PC-9 (cell line): ENCODE data around the gene C1orf74. TPM values are rescaled to one million over a fixed set of nuclear protein-coding genes. Genes with fewer than 3 reads are reported as not detected.

Experiments used
- BruUV-seq: library from RNA; stranded (reverse); fragments of 400-500 nt; replicated peaks from 2 replicates; lab custom pipeline; 2021; lab: Mats Ljungman, UMichigan
- CTCF ChIA-PET: fragments of 300-600 bp; sonication (Branson Sonifier 250); formaldehyde crosslinking; loops from one replicate; lab custom pipeline; 2022; ENCODE audit warnings: antibody characterized with exemption; lab: Charles Lee
- POLR2A ChIA-PET: fragments of 300-600 bp; sonication (Branson Sonifier 250); formaldehyde crosslinking; loops from one replicate; lab custom pipeline; 2022; ENCODE audit warnings: antibody characterized with exemption; ENCODE audit not compliant: unreplicated experiment; lab: Charles Lee
- DNase-seq, 2 experiments: peaks; one replicate each; pipeline versions ENCODE4 v3.0.0 to v3.0.0-alpha.2; 2015 to 2022; ENCODE audit warnings: mixed read lengths in 1 of 2
- H2AFZ ChIP-seq: fragments of 200-600 bp; sonication (generic); 2 replicates; pipeline ENCODE4 v1.8.1; 2017; ENCODE audit warnings: antibody characterized with exemption
- H3F3A ChIP-seq: fragments of 200-600 bp; sonication (generic); 2 replicates; pipeline ENCODE4 v1.8.1; 2017; ENCODE audit warnings: antibody characterized with exemption, mild to moderate bottlenecking, low read depth; ENCODE audit not compliant: insufficient read depth
- H3K27ac ChIP-seq: fragments of 200-600 bp; sonication (generic); 2 replicates; pipeline ENCODE4 v1.6.1; 2016; ENCODE audit warnings: mixed run types
- H3K27me3 ChIP-seq: fragments of 200-600 bp; sonication (generic); 2 replicates; pipeline ENCODE4 v1.6.1; 2016; ENCODE audit warnings: low read depth, mixed run types; ENCODE audit not compliant: insufficient read depth
- H3K36me3 ChIP-seq: fragments of 200-600 bp; sonication (generic); 2 replicates; pipeline ENCODE4 v1.6.1; 2016; ENCODE audit warnings: low read depth, mixed run types
- H3K4me1 ChIP-seq: fragments of 200-600 bp; sonication (generic); replicated peaks from 2 replicates; pipeline ENCODE4 v1.6.1; 2016; ENCODE audit warnings: mixed run types; ENCODE audit not compliant: insufficient read depth
- H3K4me2 ChIP-seq: fragments of 200-600 bp; sonication (generic); 2 replicates; pipeline ENCODE4 v1.6.1; 2017; ENCODE audit warnings: mixed run types
- H3K4me3 ChIP-seq: fragments of 200-600 bp; sonication (generic); 2 replicates; pipeline ENCODE4 v1.6.1; 2016; ENCODE audit warnings: mixed run types
- H3K79me2 ChIP-seq: fragments of 200-600 bp; sonication (generic); 2 replicates; pipeline ENCODE4 v1.6.1; 2017; ENCODE audit warnings: low read depth, mixed run types
- H3K9me2 ChIP-seq: fragments of 200-600 bp; sonication (generic); 2 replicates; pipeline ENCODE4 v1.8.1; 2017; ENCODE audit warnings: mild to moderate bottlenecking; ENCODE audit not compliant: insufficient read depth
- H3K9me3 ChIP-seq: fragments of 200-600 bp; sonication (generic); 2 replicates; pipeline ENCODE4 v1.8.1; 2016; ENCODE audit warnings: low read depth; ENCODE audit not compliant: insufficient read depth
- H4K20me1 ChIP-seq: fragments of 200-600 bp; sonication (generic); 2 replicates; pipeline ENCODE4 v1.8.1; 2017; ENCODE audit not compliant: insufficient read depth
- EZH2 ChIP-seq: fragments of 200-600 bp; sonication (generic); IDR thresholded peaks from 2 replicates; pipeline ENCODE4 v1.8.0; 2017; ENCODE audit warnings: antibody characterized with exemption, low read depth
- intact Hi-C: fragments of 100-400 bp; cut with micrococcal nuclease; formaldehyde crosslinking; loops from one replicate; pipeline ENCODE4 v1.10.0; 2022; ENCODE audit not compliant: unreplicated experiment
- total RNA-seq: library from RNA; stranded (reverse); gene quantifications from 2 replicates; pipeline ENCODE4 v1.2.3, GENCODE V29; 2021
- TF ChIP-seq, protein P1 (sequence below): fragments of 200-600 bp; sonication (generic); conservative IDR thresholded peaks from 2 replicates; pipeline ENCODE4 v1.6.1; 2017; ENCODE audit warnings: mixed run types, antibody characterized with exemption, mild to moderate bottlenecking, moderate library complexity

Gene C1orf74
- total RNA-seq, 1 experiment from 2014 or later, result 5.0 TPM

DNA sequence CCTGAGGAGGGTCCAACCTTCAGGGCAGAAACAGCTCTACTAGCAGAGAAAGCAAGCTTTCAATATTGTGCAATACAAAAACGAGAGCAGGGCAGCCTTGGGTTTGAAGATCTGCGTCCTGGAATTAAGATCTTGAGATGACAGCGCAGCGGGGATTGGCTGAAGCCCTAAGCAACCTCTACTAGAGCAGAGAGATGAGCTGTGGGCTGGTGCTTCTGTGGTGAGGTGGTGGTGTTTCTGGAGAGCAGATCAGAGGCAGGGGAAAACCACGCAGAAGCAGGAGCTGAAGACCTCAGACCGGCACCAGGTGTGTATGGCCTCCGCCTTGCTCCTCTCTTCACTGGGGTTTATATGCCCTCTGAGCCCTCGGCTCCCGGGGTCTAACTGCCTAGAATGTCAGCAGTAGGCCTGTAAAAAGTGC is 16.0 kb downstream of the C1orf74 start:
- no peak overlapping the region for H3K4me3 ChIP-seq
- no peaks in the 10 kb centered on the region for H3K4me1 ChIP-seq
- no peaks in the 10 kb centered on the region for H3K79me2 ChIP-seq
- H3K36me3 ChIP-seq, result no peaks in the 10 kb centered on the region
- no peak for DNase-seq
- CTCF ChIA-PET, result no interaction called here
- H3K4me2 ChIP-seq, result no peak overlapping the region
- H4K20me1 ChIP-seq, result no peaks in the 10 kb centered on the region
- TF ChIP-seq, protein P1, sequence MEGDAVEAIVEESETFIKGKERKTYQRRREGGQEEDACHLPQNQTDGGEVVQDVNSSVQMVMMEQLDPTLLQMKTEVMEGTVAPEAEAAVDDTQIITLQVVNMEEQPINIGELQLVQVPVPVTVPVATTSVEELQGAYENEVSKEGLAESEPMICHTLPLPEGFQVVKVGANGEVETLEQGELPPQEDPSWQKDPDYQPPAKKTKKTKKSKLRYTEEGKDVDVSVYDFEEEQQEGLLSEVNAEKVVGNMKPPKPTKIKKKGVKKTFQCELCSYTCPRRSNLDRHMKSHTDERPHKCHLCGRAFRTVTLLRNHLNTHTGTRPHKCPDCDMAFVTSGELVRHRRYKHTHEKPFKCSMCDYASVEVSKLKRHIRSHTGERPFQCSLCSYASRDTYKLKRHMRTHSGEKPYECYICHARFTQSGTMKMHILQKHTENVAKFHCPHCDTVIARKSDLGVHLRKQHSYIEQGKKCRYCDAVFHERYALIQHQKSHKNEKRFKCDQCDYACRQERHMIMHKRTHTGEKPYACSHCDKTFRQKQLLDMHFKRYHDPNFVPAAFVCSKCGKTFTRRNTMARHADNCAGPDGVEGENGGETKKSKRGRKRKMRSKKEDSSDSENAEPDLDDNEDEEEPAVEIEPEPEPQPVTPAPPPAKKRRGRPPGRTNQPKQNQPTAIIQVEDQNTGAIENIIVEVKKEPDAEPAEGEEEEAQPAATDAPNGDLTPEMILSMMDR, result no peak
- TF ChIP-seq EZH2, result no peak
- intact Hi-C loops, result no loop called here
- H2AFZ ChIP-seq, result no peak overlapping the region
- H3K9me2 ChIP-seq, result no peaks in the 10 kb centered on the region
- H3K9me3 ChIP-seq, result no peaks in the 10 kb centered on the region
- POLR2A ChIA-PET, result no interaction called here
- peaks cover 3% of the 10 kb centered on the region; the same call in 1 of the 2 replicates for H3F3A ChIP-seq
- no TSS peak for BruUV-seq
- H3K27me3 ChIP-seq, result no peaks in the 10 kb centered on the region
- no peak overlapping the region for H3K27ac ChIP-seq

DNA sequence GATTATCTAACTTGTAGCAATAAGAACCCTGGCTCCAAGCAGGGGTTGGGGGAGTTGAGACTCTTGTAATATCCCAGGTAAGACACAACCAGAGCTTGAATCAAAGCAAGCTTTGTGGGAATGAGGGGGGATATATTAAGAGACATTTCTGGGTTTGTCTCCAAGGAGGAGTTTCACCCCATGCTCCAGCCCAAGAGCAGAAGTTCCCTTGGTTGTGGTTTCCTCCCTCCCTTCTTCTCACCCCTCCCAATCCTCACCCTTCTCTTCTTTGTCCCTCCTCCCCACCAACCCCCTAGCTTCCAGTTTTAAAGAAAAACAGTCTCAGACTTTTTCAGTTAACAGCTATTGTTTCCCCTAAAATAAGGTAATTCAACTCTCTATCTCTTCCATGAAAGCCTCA is 16.7 kb downstream of the C1orf74 start:
- no peaks in the 10 kb centered on the region for H3K27me3 ChIP-seq

GRCh38 chr1:209767096-209767495 is 17.3 kb downstream of the C1orf74 start:
- intact Hi-C loops, result no loop called here
- Histone ChIP-seq H3K36me3 (no peaks in the 10 kb centered on the region), H4K20me1 (no peaks in the 10 kb centered on the region), H3K4me1 (no peaks in the 10 kb centered on the region), H3K4me2 (no peak overlapping the region), H3K27me3 (no peaks in the 10 kb centered on the region), H3K9me2 (no peaks in the 10 kb centered on the region), H3K27ac (no peak overlapping the region), H3K4me3 (no peak overlapping the region), H3F3A (peaks cover 3% of the 10 kb centered on the region; the same call in 1 of the 2 replicates), H3K79me2 (no peaks in the 10 kb centered on the region), H2AFZ (no peak overlapping the region), H3K9me3 (no peaks in the 10 kb centered on the region)
- TF ChIP-seq EZH2, result no peak
- TF ChIP-seq, protein P1, result no peak
- CTCF ChIA-PET, result no interaction called here
- POLR2A ChIA-PET, result no interaction called here
- no TSS peak for BruUV-seq
- no peak for DNase-seq

More for the DNA sequence above, 16.7 kb downstream of the C1orf74 start:
- Histone ChIP-seq H3F3A (peaks cover 3% of the 10 kb centered on the region; the same call in 1 of the 2 replicates), H3K9me3 (no peaks in the 10 kb centered on the region), H3K36me3 (no peaks in the 10 kb centered on the region), H3K27ac (no peak overlapping the region), H3K4me1 (no peaks in the 10 kb centered on the region), H3K4me3 (no peak overlapping the region), H3K79me2 (no peaks in the 10 kb centered on the region), H3K4me2 (no peak overlapping the region), H4K20me1 (no peaks in the 10 kb centered on the region), H3K9me2 (no peaks in the 10 kb centered on the region), H2AFZ (no peak overlapping the region)
- CTCF ChIA-PET, result no interaction called here
- BruUV-seq, result no TSS peak
- TF ChIP-seq, protein P1, result no peak
- no peak for TF ChIP-seq EZH2
- intact Hi-C loops, result no loop called here
- POLR2A ChIA-PET, result no interaction called here
- DNase-seq, result no peak
